Right lobe of liver (tissue), 4 donors: Measurements from ENCODE around the gene METAP1D.

Experiments
- POLR2A ChIP-seq: fragments of 450-650 bp; IDR thresholded peaks from one replicate; pipeline ENCODE4 v1.6.1; 2017; ENCODE audit warnings: antibody characterized with exemption, mild to moderate bottlenecking
- TF ChIP-seq, protein P1 (sequence below), 4 donors: fragments of 200-600 bp in 3 of 4; fragments of 450-650 bp in 1 of 4; IDR thresholded peaks; one replicate each; pipeline versions ENCODE4 v1.5.1 to v1.8.0; 2016 to 2022; ENCODE audit warnings: antibody characterized with exemption in 4 of 4, mild to moderate bottlenecking in 2 of 4
- donor health status: DM: no; HTN: no; CAD: no.
- donor health status: DM: no; HTN: no; CAD: no.
- donor health status: DM: no; HTN: yes; CAD: no.

DNA sequence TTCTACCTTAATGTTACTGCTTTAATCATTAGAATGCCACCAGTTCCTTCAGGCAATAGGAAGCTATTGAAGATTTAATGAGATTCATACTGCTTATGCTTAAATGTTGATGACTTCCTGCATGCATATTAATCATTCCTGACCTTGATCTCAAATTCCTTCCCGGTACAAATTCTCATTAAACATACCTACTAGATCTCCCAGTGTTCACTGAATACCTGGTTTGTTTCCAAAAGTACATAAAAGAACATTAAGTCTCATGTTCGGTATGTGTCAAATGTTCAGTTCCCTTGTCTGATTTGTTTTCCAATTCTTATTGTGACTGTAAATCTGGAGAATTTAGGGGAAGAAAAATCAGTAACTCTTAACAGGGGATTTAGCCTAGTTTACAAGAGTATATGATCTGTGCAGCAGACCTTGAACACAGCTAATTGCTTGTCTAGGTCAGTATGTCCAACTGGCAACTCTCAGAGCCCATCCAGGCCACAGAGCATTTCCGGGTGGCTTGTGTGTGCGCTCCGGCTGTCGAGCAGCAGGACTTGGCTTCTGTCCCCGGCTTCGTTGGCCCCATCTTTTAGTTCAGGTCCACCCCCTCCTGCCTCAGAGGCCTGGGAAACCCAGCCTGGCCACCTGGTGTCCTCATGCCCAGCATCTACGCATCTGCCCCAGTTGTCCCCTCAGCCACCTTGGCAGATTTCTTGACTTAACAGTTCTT, 13.1 kb downstream of the METAP1D start:
- TF ChIP-seq, protein P1, sequence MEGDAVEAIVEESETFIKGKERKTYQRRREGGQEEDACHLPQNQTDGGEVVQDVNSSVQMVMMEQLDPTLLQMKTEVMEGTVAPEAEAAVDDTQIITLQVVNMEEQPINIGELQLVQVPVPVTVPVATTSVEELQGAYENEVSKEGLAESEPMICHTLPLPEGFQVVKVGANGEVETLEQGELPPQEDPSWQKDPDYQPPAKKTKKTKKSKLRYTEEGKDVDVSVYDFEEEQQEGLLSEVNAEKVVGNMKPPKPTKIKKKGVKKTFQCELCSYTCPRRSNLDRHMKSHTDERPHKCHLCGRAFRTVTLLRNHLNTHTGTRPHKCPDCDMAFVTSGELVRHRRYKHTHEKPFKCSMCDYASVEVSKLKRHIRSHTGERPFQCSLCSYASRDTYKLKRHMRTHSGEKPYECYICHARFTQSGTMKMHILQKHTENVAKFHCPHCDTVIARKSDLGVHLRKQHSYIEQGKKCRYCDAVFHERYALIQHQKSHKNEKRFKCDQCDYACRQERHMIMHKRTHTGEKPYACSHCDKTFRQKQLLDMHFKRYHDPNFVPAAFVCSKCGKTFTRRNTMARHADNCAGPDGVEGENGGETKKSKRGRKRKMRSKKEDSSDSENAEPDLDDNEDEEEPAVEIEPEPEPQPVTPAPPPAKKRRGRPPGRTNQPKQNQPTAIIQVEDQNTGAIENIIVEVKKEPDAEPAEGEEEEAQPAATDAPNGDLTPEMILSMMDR (IDR thresholded peaks at IDR 0.05), result no peak
- TF ChIP-seq POLR2A, result no peak
